22Rv1 (cell line): ENCODE data around the gene ARMC9.

Experiments used
- CTCF ChIP-seq: fragments of 450-650 bp; IDR thresholded peaks from 2 replicates; pipeline ENCODE4 v1.5.1; 2017; ENCODE audit warnings: mild to moderate bottlenecking
- ZFX ChIP-seq: fragments of 450-650 bp; IDR thresholded peaks from 2 replicates; pipeline ENCODE4 v1.6.1; 2017; ENCODE audit warnings: antibody characterized with exemption, borderline replicate concordance

DNA sequence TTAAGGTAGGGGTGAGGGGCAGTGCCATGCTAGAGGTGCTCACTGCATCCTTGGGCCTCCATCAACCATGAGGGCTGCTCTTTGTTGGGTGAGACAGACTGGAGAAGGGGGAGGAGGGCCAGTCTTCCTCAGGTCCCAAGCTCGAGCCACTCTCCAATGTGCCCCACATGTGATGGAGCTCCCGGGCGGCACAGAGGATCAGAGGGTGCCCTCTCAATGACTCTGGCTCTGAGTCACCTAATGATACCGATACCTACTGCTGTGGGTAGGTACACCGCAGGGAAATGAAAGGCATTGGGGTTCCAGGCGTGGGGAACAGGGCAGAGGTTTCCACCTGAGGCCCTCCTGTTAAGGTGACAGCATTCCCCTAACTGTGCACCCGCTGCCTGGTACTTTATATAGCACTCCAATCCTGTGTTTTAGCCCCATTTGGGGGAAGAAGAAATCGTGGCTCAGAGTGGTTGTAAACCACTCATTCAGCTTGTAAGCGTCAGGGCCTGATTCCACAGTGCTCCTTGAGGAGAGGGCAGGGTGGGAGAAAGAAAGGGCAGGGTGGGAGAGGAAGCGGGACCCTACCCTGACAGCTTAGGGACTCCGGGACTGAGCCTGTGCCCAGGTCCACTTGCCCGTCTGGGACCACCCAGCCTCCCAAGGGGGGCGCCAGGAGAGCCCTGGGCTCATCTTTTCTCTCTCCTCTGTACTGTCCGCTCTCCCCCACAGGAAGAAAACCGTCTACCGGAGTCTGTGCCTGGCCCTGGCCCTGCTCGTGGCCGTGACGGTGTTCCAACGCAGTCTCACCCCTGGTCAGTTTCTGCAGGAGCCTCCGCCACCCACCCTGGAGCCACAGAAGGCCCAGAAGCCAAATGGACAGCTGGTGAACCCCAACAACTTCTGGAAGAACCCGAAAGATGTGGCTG lies 198.8 kb downstream of the ARMC9 start:
- TF ChIP-seq CTCF (no peak), ZFX (no peak)
